Measurements from ENCODE around the gene TREML4.

- TF ChIP-seq CTCF (IDR thresholded peaks at IDR 0.05) (no peak), POLR2A (IDR thresholded peaks at IDR 0.05) (no peak)
Measured at GRCh38 chr6:41193884-41194283, 34.3 kb upstream of the TREML4 start.
